ENCODE data around the gene EPHB2.

DNA sequence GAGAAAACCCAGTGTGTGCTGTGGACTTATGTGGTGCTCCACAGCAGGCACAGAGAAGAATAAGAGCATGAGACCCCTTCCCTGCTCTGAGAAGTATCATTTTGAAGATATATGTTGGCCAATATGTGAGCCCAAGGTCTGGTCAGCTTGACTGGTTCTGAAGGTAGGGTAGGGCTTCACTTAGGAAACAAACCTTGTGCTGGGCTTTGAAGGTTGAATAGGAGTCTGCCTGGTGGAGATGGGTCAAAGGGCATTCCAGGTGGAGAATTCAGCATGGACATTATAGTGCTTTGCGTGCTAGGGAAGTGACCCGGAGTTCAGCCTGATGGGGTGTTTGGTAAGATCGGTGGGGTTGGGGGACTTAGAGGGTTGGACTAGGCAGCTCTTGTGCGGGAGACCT, 99.1 kb downstream of the EPHB2 start:
- TF ChIP-seq YY1 (IDR thresholded peaks at IDR 0.05; ENCODE audit: low read depth, low read length) (no peak), POLR2A (IDR thresholded peaks at IDR 0.05; ENCODE audit: control extremely low read depth in 1 of 2, low read depth in 2 of 2, low read length in 2 of 2) (no peak), CTCF (IDR thresholded peaks at IDR 0.05; ENCODE audit: control extremely low read depth in 1 of 3, insufficient read depth in 1 of 3, low read depth in 1 of 3, low read length in 3 of 3) (no peak), EP300 (IDR thresholded peaks at IDR 0.05; ENCODE audit: borderline replicate concordance in 1 of 2, low read depth in 2 of 2, low read length in 2 of 2) (no peak), TAF1 (IDR thresholded peaks at IDR 0.05; ENCODE audit: low read depth, low read length) (no peak), SIN3A (conservative IDR thresholded peaks at IDR 0.05 in 1 of 2, IDR thresholded peaks at IDR 0.05 in 1 of 2; ENCODE audit: low read depth in 1 of 2, low read length in 2 of 2) (no peak), USF2 (IDR thresholded peaks at IDR 0.05; ENCODE audit: low read length) (no peak), SP2 (IDR thresholded peaks at IDR 0.05; ENCODE audit: low read length) (no peak), TBP (IDR thresholded peaks at IDR 0.05; ENCODE audit: low read depth, low read length) (no peak), RAD21 (IDR thresholded peaks at IDR 0.05 in 1 of 2, conservative IDR thresholded peaks at IDR 0.05 in 1 of 2; ENCODE audit: low read depth in 2 of 2, low read length in 2 of 2) (no peak), EZH2 (IDR thresholded peaks at IDR 0.05; ENCODE audit: low read depth, low read length, severe bottlenecking) (no peak)
- TF ChIP-seq, protein P1, sequence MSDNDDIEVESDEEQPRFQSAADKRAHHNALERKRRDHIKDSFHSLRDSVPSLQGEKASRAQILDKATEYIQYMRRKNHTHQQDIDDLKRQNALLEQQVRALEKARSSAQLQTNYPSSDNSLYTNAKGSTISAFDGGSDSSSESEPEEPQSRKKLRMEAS (IDR thresholded peaks at IDR 0.05): no peak
- TF ChIP-seq, protein P2, sequence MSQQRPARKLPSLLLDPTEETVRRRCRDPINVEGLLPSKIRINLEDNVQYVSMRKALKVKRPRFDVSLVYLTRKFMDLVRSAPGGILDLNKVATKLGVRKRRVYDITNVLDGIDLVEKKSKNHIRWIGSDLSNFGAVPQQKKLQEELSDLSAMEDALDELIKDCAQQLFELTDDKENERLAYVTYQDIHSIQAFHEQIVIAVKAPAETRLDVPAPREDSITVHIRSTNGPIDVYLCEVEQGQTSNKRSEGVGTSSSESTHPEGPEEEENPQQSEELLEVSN (IDR thresholded peaks at IDR 0.05): no peak
